GM12878 (cell line): ENCODE data around the gene ANKRD44. TPM values are rescaled to one million over a fixed set of nuclear protein-coding genes. Genes with fewer than 3 reads are reported as not detected.

ENCODE experiments used
- ATAC-seq: fragments of 200-7000 bp; cut with Tn5 transposase; 3 replicates; pipeline ENCODE4 v1.9.1; 2020; ENCODE audit warnings: mild to moderate bottlenecking, moderate library complexity
- BruUV-seq: library from RNA; stranded (reverse); fragments of 400-500 nt; replicated peaks from 2 replicates; lab custom pipeline; 2021; lab: Mats Ljungman, UMichigan
- CTCF ChIA-PET: fragments of 300-600 bp; sonication (Branson Sonifier 250); formaldehyde crosslinking; extraction: SDS; loops from one replicate; lab custom pipeline; 2021; ENCODE audit warnings: inconsistent platforms; lab: Yijun Ruan, JAX
- POLR2A ChIA-PET: fragments of 350-600 bp; formaldehyde crosslinking; extraction: SDS; loops from one replicate; lab custom pipeline; 2021; ENCODE audit warnings: inconsistent platforms; lab: Charles Lee
- RAD21 ChIA-PET: fragments of 300-600 bp; sonication (Branson Sonifier 250); formaldehyde crosslinking; loops from one replicate; lab custom pipeline; 2023; ENCODE audit warnings: antibody characterized with exemption; ENCODE audit not compliant: unreplicated experiment; lab: Charles Lee
- SMC1A ChIA-PET: fragments of 300-600 bp; sonication (Branson Sonifier 250); formaldehyde crosslinking; loops from one replicate; lab custom pipeline; 2023; ENCODE audit not compliant: unreplicated experiment, uncharacterized antibody; lab: Charles Lee
- DNase-seq: peaks from one replicate; pipeline ENCODE4 v3.0.0-alpha.2; 2011; ENCODE audit warnings: low read depth, low spot score
- FAIRE-seq: peaks from 3 replicates; lab custom pipeline; 2011; peaks lifted over from hg19 to GRCh38; lab: Jason Lieb, UNC
- H2AFZ ChIP-seq: 2 replicates; pipeline ENCODE4 v1.6.0; 2011; ENCODE audit warnings: low read depth, low read length, control low read depth; ENCODE audit not compliant: control insufficient read depth
- H3K27ac ChIP-seq: 2 replicates; pipeline ENCODE4 v1.5.1; 2011; ENCODE audit warnings: control low read depth; ENCODE audit not compliant: control insufficient read depth, insufficient read depth
- H3K27me3 ChIP-seq, 2 experiments: replicated peaks in 1 of 2; 2 replicates each; pipeline versions ENCODE4 v1.6.0 to v1.6.1; 2011; ENCODE audit warnings: low read length in 1 of 2; ENCODE audit not compliant: control insufficient read depth in 2 of 2, insufficient read depth in 2 of 2
- H3K36me3 ChIP-seq, 2 experiments: 2 replicates each; pipeline ENCODE4 v1.5.1; 2011; ENCODE audit warnings: low read length in 1 of 2; ENCODE audit not compliant: control insufficient read depth in 2 of 2, insufficient read depth in 2 of 2
- H3K4me1 ChIP-seq: 2 replicates; pipeline ENCODE4 v1.6.1; 2011; ENCODE audit warnings: mild to moderate bottlenecking, low read length, moderate library complexity, mixed read lengths; ENCODE audit not compliant: control insufficient read depth, insufficient read depth
- H3K4me2 ChIP-seq: 2 replicates; pipeline ENCODE4 v1.6.0; 2011; ENCODE audit warnings: control low read depth; ENCODE audit not compliant: control insufficient read depth, insufficient read depth
- H3K4me3 ChIP-seq: fragments of 200-600 bp; sonication (generic); 2 replicates; pipeline ENCODE4 v1.5.1; 2016
- H3K79me2 ChIP-seq: 2 replicates; pipeline ENCODE4 v1.6.0; 2011; ENCODE audit warnings: low read length; ENCODE audit not compliant: control insufficient read depth, insufficient read depth
- H3K9ac ChIP-seq: 2 replicates; pipeline ENCODE4 v1.8.0; 2011; ENCODE audit warnings: low read length, control low read depth, mixed read lengths; ENCODE audit not compliant: control insufficient read depth, insufficient read depth
- H3K9me3 ChIP-seq: replicated peaks from 3 replicates; pipeline ENCODE4 v1.5.1; 2011; ENCODE audit warnings: mild to moderate bottlenecking, low read length; ENCODE audit not compliant: control insufficient read depth, insufficient read depth
- H4K20me1 ChIP-seq: 2 replicates; pipeline ENCODE4 v1.6.0; 2011; ENCODE audit not compliant: control insufficient read depth, insufficient read depth
- BCL11A ChIP-seq: IDR thresholded peaks from 2 replicates; pipeline ENCODE4 v1.6.1; 2011; ENCODE audit warnings: low read depth, low read length
- BHLHE40 ChIP-seq, 2 experiments: fragments of 450-650 bp in 1 of 2; IDR thresholded peaks; 2 replicates each; pipeline ENCODE4 v1.6.1; 2011 to 2017; ENCODE audit warnings: low read depth in 2 of 2, borderline replicate concordance in 1 of 2, improper control_type of control experiment in 1 of 2, low read length in 1 of 2, mild to moderate bottlenecking in 1 of 2
- CREB1 ChIP-seq: IDR thresholded peaks from 2 replicates; pipeline ENCODE4 v1.6.1; 2012; ENCODE audit warnings: low read depth, mild to moderate bottlenecking, inconsistent platforms
- EZH2 ChIP-seq: IDR thresholded peaks from 2 replicates; pipeline ENCODE4 v1.6.1; 2012; ENCODE audit warnings: low read depth, mild to moderate bottlenecking, control low read depth, inconsistent platforms, low read length, borderline replicate concordance; ENCODE audit not compliant: control insufficient read depth
- MTA3 ChIP-seq: IDR thresholded peaks from 2 replicates; pipeline ENCODE4 v1.6.1; 2012; ENCODE audit warnings: low read length, inconsistent platforms, borderline replicate concordance
- NFIC ChIP-seq: IDR thresholded peaks from 2 replicates; pipeline ENCODE4 v1.6.1; 2012; ENCODE audit warnings: low read depth, mild to moderate bottlenecking, inconsistent platforms, low read length, moderate library complexity
- RUNX3 ChIP-seq: IDR thresholded peaks from 2 replicates; pipeline ENCODE4 v1.6.1; 2012; ENCODE audit warnings: low read length, inconsistent platforms
- STAT1 ChIP-seq: fragments of 450-650 bp; conservative IDR thresholded peaks from 2 replicates; pipeline ENCODE4 v1.6.1; 2014; ENCODE audit warnings: antibody characterized with exemption, mild to moderate bottlenecking
- TARDBP ChIP-seq: IDR thresholded peaks from 2 replicates; pipeline ENCODE4 v1.6.1; 2016; ENCODE audit warnings: borderline replicate concordance
- WGBS: methylation state at CpG from one replicate; pipeline ENCODE4 v1.1.6; 2016; ENCODE audit warnings: low lambda C conversion rate; ENCODE audit not compliant: insufficient replicate concordance, insufficient coverage; ENCODE audit errors: missing lambda C conversion rate; 5-methylcytosine and 5-hydroxymethylcytosine counted together
- in situ Hi-C: fragments of 300-500 bp; cut with MboI; formaldehyde crosslinking; loops from 9 replicates; pipeline ENCODE4 v1.14.3; 2018; ENCODE audit warnings: mixed read lengths
- intact Hi-C: fragments of 100-400 bp; cut with micrococcal nuclease; formaldehyde crosslinking; loops from one replicate; pipeline ENCODE4 v1.14.2; 2022; ENCODE audit not compliant: unreplicated experiment
- polyA plus RNA-seq, 11 experiments: library from polyadenylated mRNA; depleted of rRNA in 4 of 11; unstranded in 6 of 11; stranded (reverse) in 5 of 11; fragments of >200 nt; fragmentation: Nextera tagmentation in 4 of 11; fragmentation: Illumina TruSeq in 1 of 11; extraction: Ambion mirVana in 4 of 11; extraction: Trizol in 1 of 11; gene quantifications; 1 replicate in 1 of 11; 2 replicates in 10 of 11; pipeline versions ENCODE4 v1.2.1 to v1.2.3, GENCODE V29; 2011 to 2016; ENCODE audit warnings: inconsistent platforms in 2 of 11, missing spikeins in 2 of 11, low read depth in 1 of 11
- total RNA-seq, 4 experiments: library from RNA; depleted of rRNA in 3 of 4; stranded (reverse); fragments of >200 nt in 3 of 4; fragmentation: Illumina TruSeq in 1 of 4; extraction: Trizol in 1 of 4; gene quantifications; 2 replicates each; pipeline versions ENCODE4 v1.2.1 to v1.2.3, GENCODE V29; 2013 to 2021
- TF ChIP-seq, protein P1 (sequence below): IDR thresholded peaks from 2 replicates; pipeline ENCODE4 v1.6.1; 2012; ENCODE audit warnings: improper control_type of control experiment, low read depth, low read length; ENCODE audit not compliant: insufficient replicate concordance
- TF ChIP-seq, protein P2 (sequence below): IDR thresholded peaks from 2 replicates; pipeline ENCODE4 v1.6.1; 2012; ENCODE audit warnings: low read depth, low read length, improper control_type of control experiment

ANKRD44 gene
- total and polyA plus RNA-seq, 10 of the 15 experiments (the other 5 are each of a cell fraction or from before 2014, with no cell fraction given) = 19.1 to 99.1 (median 59.6) TPM

- 91% methylated on average over 1 of the region's 1 CpG for WGBS
- no peak overlapping the region for H2AFZ ChIP-seq
- TF ChIP-seq BHLHE40 (IDR thresholded peaks at IDR 0.05; ENCODE audit: borderline replicate concordance in 1 of 2, low read depth in 2 of 2, low read length in 1 of 2) (peak in 1 of 2 experiments; percentile 14; a peak in 1 of 4 replicates), STAT1 (no peak)
- TF ChIP-seq, all 136 proteins: peak for 1
- Histone ChIP-seq H3K9me3 (no peaks in the 10 kb centered on the region; the same call in 1 of the 3 replicates), H3K27ac (no peak overlapping the region), H3K27me3 (no peaks in the 10 kb centered on the region), H3K9ac (no peak overlapping the region), H3K36me3 (peaks cover 0 to 4% of the 10 kb centered on the region in 2 experiments; a peak in 2 of 4 replicates), H4K20me1 (no peaks in the 10 kb centered on the region), H3K4me2 (no peak overlapping the region), H3K79me2 (peaks cover 4% of the 10 kb centered on the region), H3K4me1 (peaks cover 41% of the 10 kb centered on the region), H3K4me3 (no peak overlapping the region)
- in situ Hi-C loops (no loop called here), intact Hi-C loops (no loop called here)
- ATAC-seq (peak; percentile 29), DNase-seq (no peak), FAIRE-seq (no peak)
- no TSS peak for BruUV-seq
- ChIA-PET SMC1A (interaction anchor here (0.6 to 3.7 kb wide), 9 partner anchors 9 to 860 kb away, joined by 3 to 24 read pairs (median 3); no protein-coding TSS in a partner anchor), CTCF (interaction anchor here (0.8 to 2.8 kb wide), 6 partner anchors 12 to 61 kb away, joined by 3 to 13 read pairs (median 6); no protein-coding TSS in a partner anchor), RAD21 (interaction anchor here (0.6 to 3.7 kb wide), 3 partner anchors 13 to 172 kb away, joined by 3 to 23 read pairs (median 14); no protein-coding TSS in a partner anchor), POLR2A (interaction anchor here (0.8 kb wide), 1 partner anchor 12 kb away, joined by 4 read pairs; no protein-coding TSS in a partner anchor)
Measured at GRCh38 chr2:197140045-197140444, 170.5 kb downstream of the ANKRD44 start.

GRCh38 chr2:197138506-197138905 lies 172.1 kb downstream of the ANKRD44 start:
- no peak overlapping the region for H3K4me2 ChIP-seq
- H3K4me3 ChIP-seq = no peak overlapping the region
- 56% methylated on average over 3 of the region's 3 CpGs for WGBS
- no peak for TF ChIP-seq MTA3
- TF ChIP-seq, protein P1, sequence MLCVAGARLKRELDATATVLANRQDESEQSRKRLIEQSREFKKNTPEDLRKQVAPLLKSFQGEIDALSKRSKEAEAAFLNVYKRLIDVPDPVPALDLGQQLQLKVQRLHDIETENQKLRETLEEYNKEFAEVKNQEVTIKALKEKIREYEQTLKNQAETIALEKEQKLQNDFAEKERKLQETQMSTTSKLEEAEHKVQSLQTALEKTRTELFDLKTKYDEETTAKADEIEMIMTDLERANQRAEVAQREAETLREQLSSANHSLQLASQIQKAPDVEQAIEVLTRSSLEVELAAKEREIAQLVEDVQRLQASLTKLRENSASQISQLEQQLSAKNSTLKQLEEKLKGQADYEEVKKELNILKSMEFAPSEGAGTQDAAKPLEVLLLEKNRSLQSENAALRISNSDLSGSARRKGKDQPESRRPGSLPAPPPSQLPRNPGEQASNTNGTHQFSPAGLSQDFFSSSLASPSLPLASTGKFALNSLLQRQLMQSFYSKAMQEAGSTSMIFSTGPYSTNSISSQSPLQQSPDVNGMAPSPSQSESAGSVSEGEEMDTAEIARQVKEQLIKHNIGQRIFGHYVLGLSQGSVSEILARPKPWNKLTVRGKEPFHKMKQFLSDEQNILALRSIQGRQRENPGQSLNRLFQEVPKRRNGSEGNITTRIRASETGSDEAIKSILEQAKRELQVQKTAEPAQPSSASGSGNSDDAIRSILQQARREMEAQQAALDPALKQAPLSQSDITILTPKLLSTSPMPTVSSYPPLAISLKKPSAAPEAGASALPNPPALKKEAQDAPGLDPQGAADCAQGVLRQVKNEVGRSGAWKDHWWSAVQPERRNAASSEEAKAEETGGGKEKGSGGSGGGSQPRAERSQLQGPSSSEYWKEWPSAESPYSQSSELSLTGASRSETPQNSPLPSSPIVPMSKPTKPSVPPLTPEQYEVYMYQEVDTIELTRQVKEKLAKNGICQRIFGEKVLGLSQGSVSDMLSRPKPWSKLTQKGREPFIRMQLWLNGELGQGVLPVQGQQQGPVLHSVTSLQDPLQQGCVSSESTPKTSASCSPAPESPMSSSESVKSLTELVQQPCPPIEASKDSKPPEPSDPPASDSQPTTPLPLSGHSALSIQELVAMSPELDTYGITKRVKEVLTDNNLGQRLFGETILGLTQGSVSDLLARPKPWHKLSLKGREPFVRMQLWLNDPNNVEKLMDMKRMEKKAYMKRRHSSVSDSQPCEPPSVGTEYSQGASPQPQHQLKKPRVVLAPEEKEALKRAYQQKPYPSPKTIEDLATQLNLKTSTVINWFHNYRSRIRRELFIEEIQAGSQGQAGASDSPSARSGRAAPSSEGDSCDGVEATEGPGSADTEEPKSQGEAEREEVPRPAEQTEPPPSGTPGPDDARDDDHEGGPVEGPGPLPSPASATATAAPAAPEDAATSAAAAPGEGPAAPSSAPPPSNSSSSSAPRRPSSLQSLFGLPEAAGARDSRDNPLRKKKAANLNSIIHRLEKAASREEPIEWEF = no peak
- TF ChIP-seq TARDBP = no peak
- TF ChIP-seq RUNX3 = peak; percentile 59
- no peak for TF ChIP-seq BCL11A
- TF ChIP-seq CREB1 = peak; percentile 71; the same call in 1 of the 2 replicates
- TF ChIP-seq NFIC = no peak
- TF ChIP-seq, protein P2, sequence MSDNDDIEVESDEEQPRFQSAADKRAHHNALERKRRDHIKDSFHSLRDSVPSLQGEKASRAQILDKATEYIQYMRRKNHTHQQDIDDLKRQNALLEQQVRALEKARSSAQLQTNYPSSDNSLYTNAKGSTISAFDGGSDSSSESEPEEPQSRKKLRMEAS = no peak
- TF ChIP-seq EZH2 = no peak

More at GRCh38 chr2:197138506-197138905, 172.1 kb downstream of the ANKRD44 start:
- Histone ChIP-seq H4K20me1 (no peaks in the 10 kb centered on the region), H3K36me3 (peaks cover 2 to 4% of the 10 kb centered on the region in 2 experiments; a peak in 2 of 4 replicates), H3K27ac (no peak overlapping the region), H3K9ac (no peak overlapping the region), H3K9me3 (no peaks in the 10 kb centered on the region), H2AFZ (no peak overlapping the region), H3K27me3 (no peaks in the 10 kb centered on the region), H3K79me2 (no peaks in the 10 kb centered on the region), H3K4me1 (peaks cover 31% of the 10 kb centered on the region)
- ChIA-PET POLR2A (interaction anchor here (0.9 kb wide), 1 partner anchor 18 kb away, joined by 4 read pairs; no protein-coding TSS in a partner anchor), CTCF (interaction anchor here (0.6 to 2.8 kb wide), 2 partner anchors 29 to 663 kb away, joined by 3 to 13 read pairs; no protein-coding TSS in a partner anchor), SMC1A (interaction anchor here (1.3 to 3.7 kb wide), 3 partner anchors 11 to 31 kb away, joined by 5 to 19 read pairs (median 7); no protein-coding TSS in a partner anchor), RAD21 (interaction anchor here (3.7 kb wide), 1 partner anchor 25 kb away, joined by 23 read pairs; no protein-coding TSS in a partner anchor)
- ATAC-seq (peak; percentile 69), DNase-seq (no peak), FAIRE-seq (no peak)
- no TSS peak for BruUV-seq
- intact Hi-C loops = no loop called here
- in situ Hi-C loops = no loop called here
